CD4-positive, alpha-beta T cell (primary cell): ENCODE measurements around the gene TMPRSS3. TPM values are rescaled to one million over a fixed set of nuclear protein-coding genes. Genes with fewer than 3 reads are reported as not detected.

ENCODE experiments used
- ATAC-seq: fragments of 200-7000 bp; cut with Tn5 transposase; one replicate; pipeline ENCODE4 v1.10.0; 2022; ENCODE audit warnings: mild to moderate bottlenecking; ENCODE audit not compliant: poor library complexity
- CTCF ChIA-PET: fragments of 350-600 bp; sonication (Branson Sonifier 250); formaldehyde crosslinking; loops from one replicate; lab custom pipeline; 2021; ENCODE audit warnings: antibody characterized with exemption, inconsistent platforms; lab: Charles Lee
- POLR2A ChIA-PET: fragments of 350-600 bp; sonication (Branson Sonifier 250); formaldehyde crosslinking; loops from one replicate; lab custom pipeline; 2021; ENCODE audit warnings: antibody characterized with exemption, inconsistent platforms; lab: Charles Lee
- DNase-seq, 14 experiments: peaks; one replicate each; pipeline ENCODE4 v3.0.0-alpha.2; 2013 to 2020; ENCODE audit warnings: mixed read lengths in 2 of 14
- H3K27ac ChIP-seq, 2 donors: one replicate each; pipeline versions ENCODE4 v1.5.1 to v1.7.0; 2013; ENCODE audit warnings: low read length in 2 of 2, low read depth in 1 of 2, mild to moderate bottlenecking in 1 of 2
- H3K27me3 ChIP-seq, 2 experiments: 1 replicate in 1 of 2; 2 replicates in 1 of 2; pipeline versions ENCODE4 v1.6.1 to v1.7.0; 2013; ENCODE audit warnings: low read length in 2 of 2, control low read depth in 1 of 2, mild to moderate bottlenecking in 1 of 2, moderate library complexity in 1 of 2; ENCODE audit not compliant: insufficient read depth in 2 of 2, control insufficient read depth in 1 of 2
- H3K36me3 ChIP-seq: one replicate; pipeline ENCODE4 v1.6.1; 2013; ENCODE audit warnings: low read length, control low read depth; ENCODE audit not compliant: insufficient read depth
- H3K4me1 ChIP-seq: one replicate; pipeline ENCODE4 v1.6.1; 2013; ENCODE audit warnings: low read length, control low read depth; ENCODE audit not compliant: insufficient read depth
- H3K4me3 ChIP-seq: one replicate; pipeline ENCODE4 v1.5.1; 2013; ENCODE audit warnings: mild to moderate bottlenecking, low read length, moderate library complexity
- H3K9me3 ChIP-seq, 2 experiments: 1 replicate in 1 of 2; 2 replicates in 1 of 2; pipeline versions ENCODE4 v1.6.1 to v1.7.0; 2013; ENCODE audit warnings: low read length in 2 of 2, mild to moderate bottlenecking in 2 of 2, control low read depth in 1 of 2, moderate library complexity in 1 of 2; ENCODE audit not compliant: control insufficient read depth in 1 of 2, insufficient read depth in 1 of 2
- H3K27ac Mint-ChIP-seq: one replicate; pipeline ENCODE4 v1.8.0; 2020; ENCODE audit warnings: mixed read lengths
- H3K27me3 Mint-ChIP-seq: one replicate; pipeline ENCODE4 v1.8.0; 2021; ENCODE audit warnings: mixed read lengths
- H3K36me3 Mint-ChIP-seq: one replicate; pipeline ENCODE4 v1.8.0; 2021; ENCODE audit warnings: low read depth, mixed read lengths
- H3K4me1 Mint-ChIP-seq: one replicate; pipeline ENCODE4 v1.8.0; 2021; ENCODE audit warnings: low read depth, mixed read lengths
- H3K4me3 Mint-ChIP-seq: one replicate; pipeline ENCODE4 v1.8.0; 2020; ENCODE audit warnings: mild to moderate bottlenecking, mixed read lengths
- H3K9me3 Mint-ChIP-seq: one replicate; pipeline ENCODE4 v1.8.0; 2020; ENCODE audit warnings: mixed read lengths
- CTCF ChIP-seq: fragments of 200-600 bp; IDR thresholded peaks from one replicate; pipeline ENCODE4 v1.8.0; 2022; ENCODE audit warnings: antibody characterized with exemption, mild to moderate bottlenecking
- intact Hi-C, 2 experiments: fragments of 100-400 bp; cut with DNase I in 1 of 2; cut with micrococcal nuclease in 1 of 2; formaldehyde crosslinking; loops; one replicate each; pipeline versions ENCODE4 v1.15.1 to v1.9.0; 2023 to 2025; cut with DNase I, micrococcal nuclease
- total RNA-seq, 174 experiments: library from RNA in 2 of 174; stranded (reverse) in 2 of 174; gene quantifications; one replicate each; pipeline ENCODE4 v1.2.3 and lab custom pipeline; 2021 to 2026

The TMPRSS3 gene
- total RNA-seq, 2 experiments from 2014 or later = 1.5 TPM

GRCh38 chr21:42332557-42333317 is 63.1 kb downstream of the TMPRSS3 start:
- Histone ChIP-seq H3K4me1 (peaks cover 1% of the 10 kb centered on the region), H3K36me3 (no peaks in the 10 kb centered on the region), H3K27ac (no peak overlapping the region), H3K9me3 (peaks cover 6 to 9% of the 10 kb centered on the region in 2 experiments), H3K4me3 (no peak overlapping the region), H3K27me3 (peaks cover 0 to 4% of the 10 kb centered on the region in 2 experiments)
- H3K4me3 Mint-ChIP-seq = no peak overlapping the region
- peaks cover 2% of the 10 kb centered on the region for H3K4me1 Mint-ChIP-seq
- ChIA-PET POLR2A (no interaction called here), CTCF (no interaction called here)
- no peaks in the 10 kb centered on the region for H3K27me3 Mint-ChIP-seq
- H3K9me3 Mint-ChIP-seq = peaks cover 6% of the 10 kb centered on the region
- no peak for DNase-seq
- intact Hi-C loops = loop anchor here in 1 of 2 experiments (10.0 kb wide), 1 partner anchor 182 kb away; the partner anchor contains the start of gene SLC37A1
- no peak for TF ChIP-seq CTCF
- H3K36me3 Mint-ChIP-seq = peaks cover 4% of the 10 kb centered on the region
- no peak overlapping the region for H3K27ac Mint-ChIP-seq
- no peak for ATAC-seq

- no peak for TF ChIP-seq CTCF
- Mint-ChIP-seq H3K36me3 (peaks cover 4% of the 10 kb centered on the region), H3K27ac (no peak overlapping the region), H3K4me3 (no peak overlapping the region), H3K4me1 (no peaks in the 10 kb centered on the region), H3K9me3 (peaks cover 6% of the 10 kb centered on the region), H3K27me3 (no peaks in the 10 kb centered on the region)
- POLR2A ChIA-PET = no interaction called here
- CTCF ChIA-PET = no interaction called here
- Histone ChIP-seq H3K9me3 (peaks cover 6 to 9% of the 10 kb centered on the region in 2 experiments), H3K36me3 (no peaks in the 10 kb centered on the region), H3K4me1 (no peaks in the 10 kb centered on the region), H3K4me3 (no peak overlapping the region), H3K27ac (no peak overlapping the region), H3K27me3 (peaks cover 0 to 4% of the 10 kb centered on the region in 2 experiments)
- ATAC-seq = no peak
- intact Hi-C loops = loop anchor here in 1 of 2 experiments (10.0 kb wide), 1 partner anchor 183 kb away; the partner anchor contains the start of gene SLC37A1
- no peak for DNase-seq
Measured at GRCh38 chr21:42331660-42332059, 64.2 kb downstream of the TMPRSS3 start.

GRCh38 chr21:42330380-42331371 is 65.2 kb downstream of the TMPRSS3 start:
- Histone ChIP-seq H3K4me1 (no peaks in the 10 kb centered on the region), H3K27me3 (peaks cover 0 to 4% of the 10 kb centered on the region in 2 experiments), H3K27ac (no peak overlapping the region), H3K9me3 (peaks cover 6 to 9% of the 10 kb centered on the region in 2 experiments), H3K4me3 (no peak overlapping the region), H3K36me3 (no peaks in the 10 kb centered on the region)
- POLR2A ChIA-PET = no interaction called here
- no peak for ATAC-seq
- Mint-ChIP-seq H3K27ac (no peak overlapping the region), H3K9me3 (peaks cover 6% of the 10 kb centered on the region), H3K36me3 (peaks cover 4% of the 10 kb centered on the region), H3K4me1 (no peaks in the 10 kb centered on the region), H3K4me3 (no peak overlapping the region), H3K27me3 (no peaks in the 10 kb centered on the region)
- intact Hi-C loops = loop anchor here in 1 of 2 experiments (10.0 kb wide), 1 partner anchor 184 kb away; the partner anchor contains the start of gene SLC37A1
- TF ChIP-seq CTCF = no peak
- no peak for DNase-seq
- CTCF ChIA-PET = no interaction called here
